DND-41 (cell line): Measurements from ENCODE around the gene PPARA.

Experiments used
- EZH2 ChIP-seq: IDR thresholded peaks from 3 replicates; pipeline ENCODE4 v1.6.1; 2012; ENCODE audit warnings: borderline replicate concordance, low read depth, mild to moderate bottlenecking, moderate library complexity, low read length, inconsistent platforms; ENCODE audit not compliant: severe bottlenecking
- TF ChIP-seq, protein P1 (sequence below): IDR thresholded peaks from 2 replicates; pipeline ENCODE4 v1.5.1; 2012; ENCODE audit warnings: borderline replicate concordance, low read length, moderate library complexity, mild to moderate bottlenecking; ENCODE audit not compliant: poor library complexity, severe bottlenecking; ENCODE audit errors: extremely low read depth

DNA sequence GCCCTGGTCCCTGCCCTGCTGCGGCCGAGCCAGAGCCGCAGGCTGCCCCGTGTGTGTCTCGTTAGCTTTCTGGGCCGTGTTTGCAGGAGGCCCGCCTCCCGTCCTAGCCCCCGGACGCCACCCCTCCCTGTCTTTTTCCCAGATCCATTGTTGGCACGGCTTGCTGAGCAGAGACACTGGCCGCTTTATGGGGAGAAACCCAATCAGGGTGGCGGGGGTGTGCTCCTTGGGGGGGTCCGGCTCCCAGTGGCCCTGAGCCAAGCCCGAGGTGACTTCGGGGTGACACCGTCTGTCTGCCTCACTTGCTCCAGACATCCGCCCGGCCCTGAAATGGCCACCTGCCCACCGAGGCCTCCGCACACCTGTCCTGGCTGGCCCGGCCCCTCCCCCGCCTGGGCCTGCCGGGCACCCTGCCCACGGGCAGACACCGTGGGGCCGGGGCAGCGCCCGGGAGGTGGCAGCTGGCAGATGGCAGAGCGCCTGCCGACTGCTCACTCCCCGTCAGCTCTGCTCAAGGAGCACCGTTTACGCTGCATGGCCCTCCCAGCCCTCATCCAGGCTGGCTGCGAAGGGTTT lies 43.1 kb upstream of the PPARA start:
- TF ChIP-seq, protein P1, sequence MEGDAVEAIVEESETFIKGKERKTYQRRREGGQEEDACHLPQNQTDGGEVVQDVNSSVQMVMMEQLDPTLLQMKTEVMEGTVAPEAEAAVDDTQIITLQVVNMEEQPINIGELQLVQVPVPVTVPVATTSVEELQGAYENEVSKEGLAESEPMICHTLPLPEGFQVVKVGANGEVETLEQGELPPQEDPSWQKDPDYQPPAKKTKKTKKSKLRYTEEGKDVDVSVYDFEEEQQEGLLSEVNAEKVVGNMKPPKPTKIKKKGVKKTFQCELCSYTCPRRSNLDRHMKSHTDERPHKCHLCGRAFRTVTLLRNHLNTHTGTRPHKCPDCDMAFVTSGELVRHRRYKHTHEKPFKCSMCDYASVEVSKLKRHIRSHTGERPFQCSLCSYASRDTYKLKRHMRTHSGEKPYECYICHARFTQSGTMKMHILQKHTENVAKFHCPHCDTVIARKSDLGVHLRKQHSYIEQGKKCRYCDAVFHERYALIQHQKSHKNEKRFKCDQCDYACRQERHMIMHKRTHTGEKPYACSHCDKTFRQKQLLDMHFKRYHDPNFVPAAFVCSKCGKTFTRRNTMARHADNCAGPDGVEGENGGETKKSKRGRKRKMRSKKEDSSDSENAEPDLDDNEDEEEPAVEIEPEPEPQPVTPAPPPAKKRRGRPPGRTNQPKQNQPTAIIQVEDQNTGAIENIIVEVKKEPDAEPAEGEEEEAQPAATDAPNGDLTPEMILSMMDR, result no peak
- no peak for TF ChIP-seq EZH2
